DND-41 (cell line): ENCODE results near the gene BBS7.

Source experiments
- ATAC-seq: fragments of 200-7000 bp; cut with Tn5 transposase; 3 replicates; pipeline ENCODE4 v1.9.1; 2021; ENCODE audit warnings: low read depth; ENCODE audit not compliant: insufficient read depth
- DNase-seq: peaks from one replicate; pipeline ENCODE4 v3.0.0-alpha.2; 2020
- H2AFZ ChIP-seq: 2 replicates; pipeline ENCODE4 v1.6.0; 2012; ENCODE audit warnings: low read depth, low read length
- H3K27ac ChIP-seq: 2 replicates; pipeline ENCODE4 v1.5.1; 2012; ENCODE audit warnings: low read length, inconsistent platforms
- H3K27me3 ChIP-seq: fragments of 200-600 bp; sonication (generic); 2 replicates; pipeline ENCODE4 v1.6.0; 2012; ENCODE audit warnings: low read length, mild to moderate bottlenecking, inconsistent platforms; ENCODE audit not compliant: insufficient read depth, poor library complexity
- H3K36me3 ChIP-seq: 2 replicates; pipeline ENCODE4 v1.5.1; 2012; ENCODE audit warnings: low read length, inconsistent platforms; ENCODE audit not compliant: insufficient read depth
- H3K4me1 ChIP-seq: 2 replicates; pipeline ENCODE4 v1.5.1; 2012; ENCODE audit warnings: mild to moderate bottlenecking, low read length; ENCODE audit not compliant: insufficient read depth
- H3K4me2 ChIP-seq: 2 replicates; pipeline ENCODE4 v1.6.0; 2012; ENCODE audit warnings: mild to moderate bottlenecking, moderate library complexity, low read length, inconsistent platforms; ENCODE audit not compliant: insufficient read depth
- H3K4me3 ChIP-seq, 2 experiments: fragments of 200-600 bp in 1 of 2; shearing (Covaris generic) in 1 of 2; 2 replicates each; pipeline ENCODE4 v1.5.1; 2012 to 2016; ENCODE audit warnings: inconsistent platforms in 2 of 2, low read length in 2 of 2, mild to moderate bottlenecking in 2 of 2, low read depth in 1 of 2, moderate library complexity in 1 of 2
- H3K79me2 ChIP-seq: 2 replicates; pipeline ENCODE4 v1.6.0; 2012; ENCODE audit warnings: low read length, inconsistent platforms; ENCODE audit not compliant: insufficient read depth
- H3K9ac ChIP-seq: 2 replicates; pipeline ENCODE4 v1.6.0; 2012; ENCODE audit warnings: low read depth, mild to moderate bottlenecking, inconsistent platforms, low read length, moderate library complexity
- H3K9me3 ChIP-seq: 2 replicates; pipeline ENCODE4 v1.5.1; 2012; ENCODE audit warnings: low read length, moderate library complexity, mild to moderate bottlenecking, inconsistent platforms; ENCODE audit not compliant: insufficient read depth, severe bottlenecking
- H4K20me1 ChIP-seq: 2 replicates; pipeline ENCODE4 v1.6.0; 2012; ENCODE audit warnings: low read length; ENCODE audit not compliant: insufficient read depth
- EZH2 ChIP-seq: IDR thresholded peaks from 3 replicates; pipeline ENCODE4 v1.6.1; 2012; ENCODE audit warnings: borderline replicate concordance, low read depth, mild to moderate bottlenecking, moderate library complexity, low read length, inconsistent platforms; ENCODE audit not compliant: severe bottlenecking
- TF ChIP-seq, protein P1 (sequence below): IDR thresholded peaks from 2 replicates; pipeline ENCODE4 v1.5.1; 2012; ENCODE audit warnings: borderline replicate concordance, low read length, moderate library complexity, mild to moderate bottlenecking; ENCODE audit not compliant: poor library complexity, severe bottlenecking; ENCODE audit errors: extremely low read depth

The BBS7 gene

DNA sequence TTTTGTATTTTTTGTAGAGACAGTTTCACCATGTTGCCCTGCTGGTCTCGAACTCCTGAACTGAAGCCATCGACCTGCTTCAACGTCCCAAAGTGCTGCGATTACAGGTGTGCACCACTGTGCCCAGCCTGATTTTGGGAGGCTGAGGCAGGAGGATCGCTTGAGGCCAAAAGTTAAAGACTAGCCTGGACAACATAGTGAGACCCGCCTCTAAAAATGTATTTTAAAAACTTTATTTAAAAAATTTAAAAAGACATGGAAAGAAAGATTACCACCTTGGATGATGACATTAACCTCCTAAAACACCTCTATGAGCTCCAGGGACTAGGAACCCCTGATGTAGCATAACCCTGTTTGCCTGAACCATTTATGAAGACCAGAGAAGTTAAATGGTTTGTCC is 5.8 kb upstream of the BBS7 start:
- no peak overlapping the region for H2AFZ ChIP-seq
- no peaks in the 10 kb centered on the region for H3K36me3 ChIP-seq
- peaks cover 16% of the 10 kb centered on the region for H3K27me3 ChIP-seq
- no peaks in the 10 kb centered on the region; the same call in 1 of the 2 replicates for H3K4me1 ChIP-seq
- no peaks in the 10 kb centered on the region for H3K79me2 ChIP-seq
- H3K4me3 ChIP-seq: no peak overlapping the region
- no peak overlapping the region for H3K9ac ChIP-seq
- no peaks in the 10 kb centered on the region for H3K9me3 ChIP-seq
- no peak overlapping the region for H3K4me2 ChIP-seq
- TF ChIP-seq EZH2: no peak
- TF ChIP-seq, protein P1, sequence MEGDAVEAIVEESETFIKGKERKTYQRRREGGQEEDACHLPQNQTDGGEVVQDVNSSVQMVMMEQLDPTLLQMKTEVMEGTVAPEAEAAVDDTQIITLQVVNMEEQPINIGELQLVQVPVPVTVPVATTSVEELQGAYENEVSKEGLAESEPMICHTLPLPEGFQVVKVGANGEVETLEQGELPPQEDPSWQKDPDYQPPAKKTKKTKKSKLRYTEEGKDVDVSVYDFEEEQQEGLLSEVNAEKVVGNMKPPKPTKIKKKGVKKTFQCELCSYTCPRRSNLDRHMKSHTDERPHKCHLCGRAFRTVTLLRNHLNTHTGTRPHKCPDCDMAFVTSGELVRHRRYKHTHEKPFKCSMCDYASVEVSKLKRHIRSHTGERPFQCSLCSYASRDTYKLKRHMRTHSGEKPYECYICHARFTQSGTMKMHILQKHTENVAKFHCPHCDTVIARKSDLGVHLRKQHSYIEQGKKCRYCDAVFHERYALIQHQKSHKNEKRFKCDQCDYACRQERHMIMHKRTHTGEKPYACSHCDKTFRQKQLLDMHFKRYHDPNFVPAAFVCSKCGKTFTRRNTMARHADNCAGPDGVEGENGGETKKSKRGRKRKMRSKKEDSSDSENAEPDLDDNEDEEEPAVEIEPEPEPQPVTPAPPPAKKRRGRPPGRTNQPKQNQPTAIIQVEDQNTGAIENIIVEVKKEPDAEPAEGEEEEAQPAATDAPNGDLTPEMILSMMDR: no peak
- no peak for DNase-seq
- ATAC-seq: no peak
- no peaks in the 10 kb centered on the region for H4K20me1 ChIP-seq
- H3K27ac ChIP-seq: no peak overlapping the region

DNA sequence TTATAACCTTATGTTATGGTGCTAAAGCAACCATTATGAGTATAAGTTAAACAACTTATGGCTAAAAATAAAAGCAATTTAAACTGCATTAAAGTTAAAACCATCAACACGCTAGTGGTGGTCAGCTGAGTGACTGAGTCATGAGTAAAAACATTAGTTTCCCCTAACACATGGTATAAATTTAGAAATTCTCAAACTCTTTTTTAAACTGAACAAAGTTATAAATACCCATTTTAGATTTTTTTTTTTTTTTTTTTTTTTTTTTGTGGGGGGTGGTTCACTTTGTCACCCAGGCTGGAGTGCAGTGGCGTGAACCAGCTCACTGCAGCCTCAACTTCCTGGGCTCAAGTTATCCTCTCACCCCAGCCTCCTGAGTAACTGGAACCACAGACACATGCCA is 5.4 kb upstream of the BBS7 start:
- Histone ChIP-seq H3K27me3 (peaks cover 13% of the 10 kb centered on the region), H3K9me3 (no peaks in the 10 kb centered on the region), H3K4me2 (no peak overlapping the region), H3K4me1 (peaks cover 4% of the 10 kb centered on the region; the same call in 1 of the 2 replicates), H3K27ac (no peak overlapping the region), H4K20me1 (no peaks in the 10 kb centered on the region), H3K36me3 (no peaks in the 10 kb centered on the region), H3K4me3 (no peak overlapping the region), H2AFZ (no peak overlapping the region), H3K79me2 (no peaks in the 10 kb centered on the region), H3K9ac (no peak overlapping the region)
- no peak for ATAC-seq
- DNase-seq: no peak
- TF ChIP-seq EZH2: no peak
- TF ChIP-seq, protein P1: no peak

DNA sequence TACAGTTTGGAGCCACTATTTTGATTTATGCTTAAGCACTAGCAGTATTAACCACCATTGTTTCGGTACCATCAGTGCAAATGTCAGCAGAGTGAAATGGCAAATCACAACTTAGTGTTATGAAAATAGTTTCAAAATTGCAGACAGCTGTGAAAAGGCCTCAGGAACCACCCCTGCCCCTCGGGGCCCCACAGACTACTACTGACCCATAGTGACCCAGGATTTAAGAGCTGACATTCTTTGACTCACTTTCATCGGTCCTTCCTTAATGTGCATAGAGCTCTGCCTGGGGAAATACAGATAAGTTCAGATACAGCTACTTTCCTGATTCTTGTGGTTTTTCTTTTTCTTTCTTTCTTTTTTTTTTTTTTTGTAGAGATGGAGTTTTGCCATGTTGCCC is 3.3 kb upstream of the BBS7 start:
- Histone ChIP-seq H3K27me3 (peaks cover 8% of the 10 kb centered on the region), H3K4me1 (peaks cover 19% of the 10 kb centered on the region), H3K4me2 (no peak overlapping the region), H3K9ac (no peak overlapping the region), H4K20me1 (no peaks in the 10 kb centered on the region), H2AFZ (no peak overlapping the region), H3K36me3 (no peaks in the 10 kb centered on the region), H3K9me3 (no peaks in the 10 kb centered on the region), H3K27ac (no peak overlapping the region), H3K79me2 (no peaks in the 10 kb centered on the region), H3K4me3 (no peak overlapping the region)
- ATAC-seq (no peak), DNase-seq (no peak)
- TF ChIP-seq, protein P1: no peak
- no peak for TF ChIP-seq EZH2

DNA sequence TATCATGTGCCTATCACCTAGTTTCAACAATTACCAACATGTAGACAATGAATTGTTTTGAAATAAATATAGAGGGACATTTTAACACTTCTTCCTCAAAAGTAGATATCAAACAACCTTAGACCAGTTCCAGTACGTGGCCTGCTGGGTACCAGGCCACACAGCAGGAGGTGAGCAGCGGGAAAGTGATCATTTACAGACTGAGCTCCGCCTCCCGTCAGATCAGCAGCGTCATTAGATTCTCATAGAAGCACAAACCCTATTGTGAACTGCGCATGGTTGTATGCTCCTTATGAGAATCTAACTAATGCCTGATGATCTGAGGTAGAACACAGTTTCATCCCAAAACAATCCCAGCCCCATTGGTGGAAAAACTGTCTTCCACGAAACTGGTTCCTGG is 6.5 kb downstream of the BBS7 start:
- H3K9ac ChIP-seq: no peak overlapping the region
- H3K36me3 ChIP-seq: peaks cover 29% of the 10 kb centered on the region; the same call in 1 of the 2 replicates
- no peak overlapping the region for H3K4me2 ChIP-seq
- no peak overlapping the region for H3K4me3 ChIP-seq
- no peak overlapping the region for H3K27ac ChIP-seq
- H3K9me3 ChIP-seq: no peaks in the 10 kb centered on the region
- H3K4me1 ChIP-seq: peaks cover 3% of the 10 kb centered on the region
- no peak overlapping the region for H2AFZ ChIP-seq
- no peaks in the 10 kb centered on the region for H4K20me1 ChIP-seq
- no peaks in the 10 kb centered on the region for H3K79me2 ChIP-seq
- no peaks in the 10 kb centered on the region for H3K27me3 ChIP-seq
- ATAC-seq: no peak
- TF ChIP-seq, protein P1: no peak
- TF ChIP-seq EZH2: no peak
- DNase-seq: no peak
